MG63 (cell line): ENCODE data around the gene PLSCR3. TPM values are rescaled to one million over a fixed set of nuclear protein-coding genes. Genes with fewer than 3 reads are reported as not detected.

Source experiments
- DNase-seq: peaks from one replicate; pipeline ENCODE4 v3.0.0-alpha.2; 2020
- H3K27me3 ChIP-seq: fragments of 250-450 bp; sonication (Bioruptor Pico); 2 replicates; pipeline ENCODE4 v1.5.1; 2020; ENCODE audit warnings: mild to moderate bottlenecking, moderate library complexity
- H3K36me3 ChIP-seq: fragments of 250-450 bp; sonication (Bioruptor Pico); 2 replicates; pipeline ENCODE4 v1.5.1; 2020; ENCODE audit warnings: mild to moderate bottlenecking, moderate library complexity
- H3K4me3 ChIP-seq: fragments of 250-450 bp; sonication (Bioruptor Pico); 2 replicates; pipeline ENCODE4 v1.5.1; 2020; ENCODE audit warnings: mild to moderate bottlenecking, moderate library complexity
- H3K9me3 ChIP-seq: fragments of 250-450 bp; sonication (Bioruptor Pico); 2 replicates; pipeline ENCODE4 v1.5.1; 2020; ENCODE audit warnings: mild to moderate bottlenecking, moderate library complexity
- total RNA-seq: library from RNA; depleted of rRNA; stranded (reverse); fragments of >200 nt; shearing (Covaris generic); gene quantifications from 2 replicates; pipeline ENCODE4 v1.2.3, GENCODE V29; 2014; ENCODE audit warnings: low replicate concordance

The PLSCR3 gene
- total RNA-seq, 1 experiment from 2014 or later: 7.3 TPM

DNA sequence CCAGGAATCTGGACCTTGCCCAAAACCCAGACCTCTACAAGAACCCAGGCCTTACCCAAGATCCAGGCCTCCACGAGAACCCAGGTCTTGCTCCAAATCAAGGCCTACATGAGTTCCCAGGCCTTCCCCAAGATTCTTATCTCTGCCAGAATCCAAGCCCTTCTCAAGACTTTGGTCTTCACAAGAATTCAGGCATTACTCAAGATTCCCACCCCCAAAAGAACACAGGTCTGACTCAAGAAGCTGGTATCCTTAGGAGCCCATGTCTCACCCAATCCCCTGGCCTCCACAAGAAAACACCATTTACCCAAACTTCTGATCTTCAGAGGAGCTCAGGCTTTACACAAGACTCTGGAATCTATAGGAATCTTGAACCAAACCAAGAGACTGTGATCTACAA lies 36.9 kb upstream of the PLSCR3 start:
- DNase-seq: no peak
- Histone ChIP-seq H3K9me3 (no peaks in the 10 kb centered on the region), H3K36me3 (no peaks in the 10 kb centered on the region), H3K27me3 (no peaks in the 10 kb centered on the region), H3K4me3 (no peak overlapping the region)

DNA sequence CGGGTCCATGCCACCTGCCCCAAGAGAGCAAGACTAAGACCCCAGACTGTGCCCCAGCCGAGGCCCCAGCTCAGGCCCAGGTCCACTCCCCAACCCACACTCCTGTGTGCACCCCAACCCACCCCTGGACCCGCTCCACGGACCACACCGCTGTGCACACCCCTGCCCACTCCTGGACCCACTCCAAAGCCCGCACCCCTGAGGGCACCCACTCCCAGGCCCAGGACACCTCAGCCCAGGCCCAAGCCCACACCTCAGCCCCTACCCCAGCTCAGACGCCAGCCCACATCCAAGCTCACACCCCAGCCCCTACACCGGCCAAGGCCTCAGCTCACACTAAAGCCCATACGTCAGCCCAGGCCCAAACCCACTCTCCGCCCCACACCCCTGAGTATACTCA lies 35.4 kb upstream of the PLSCR3 start:
- no peak for DNase-seq
- H3K4me3 ChIP-seq: no peak overlapping the region
- H3K27me3 ChIP-seq: no peaks in the 10 kb centered on the region
- H3K9me3 ChIP-seq: no peaks in the 10 kb centered on the region
- no peaks in the 10 kb centered on the region for H3K36me3 ChIP-seq

DNA sequence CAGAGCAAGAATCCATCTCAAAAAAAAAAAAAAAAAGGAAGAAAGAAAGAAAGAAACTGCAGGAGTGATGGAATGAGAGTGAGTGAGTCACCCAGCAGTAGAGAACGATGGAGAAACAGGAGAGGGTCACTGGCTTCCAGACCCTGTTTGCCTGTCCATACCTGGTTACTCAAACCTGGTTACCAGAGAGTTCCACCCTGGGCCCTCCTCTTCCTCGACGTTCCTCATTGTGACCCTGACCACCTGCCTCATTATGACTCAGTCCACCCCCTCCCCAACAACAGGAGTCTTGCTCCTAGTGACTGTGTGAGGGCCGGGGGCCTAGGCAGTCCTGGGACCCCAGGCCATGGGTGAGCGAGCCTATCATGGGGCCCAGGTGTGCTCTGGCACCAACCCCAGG lies 34.2 kb upstream of the PLSCR3 start, which contains the start of gene SPEM3:
TSS of gene SPEM3 (plus strand) at position 301 of the 400 bp plus-strand sequence. CDS start at position 347, 46 bp downstream.
- Histone ChIP-seq H3K36me3 (no peaks in the 10 kb centered on the region), H3K27me3 (no peaks in the 10 kb centered on the region), H3K9me3 (no peaks in the 10 kb centered on the region), H3K4me3 (no peak within 1 kb of the TSS)
- no peak for DNase-seq

DNA sequence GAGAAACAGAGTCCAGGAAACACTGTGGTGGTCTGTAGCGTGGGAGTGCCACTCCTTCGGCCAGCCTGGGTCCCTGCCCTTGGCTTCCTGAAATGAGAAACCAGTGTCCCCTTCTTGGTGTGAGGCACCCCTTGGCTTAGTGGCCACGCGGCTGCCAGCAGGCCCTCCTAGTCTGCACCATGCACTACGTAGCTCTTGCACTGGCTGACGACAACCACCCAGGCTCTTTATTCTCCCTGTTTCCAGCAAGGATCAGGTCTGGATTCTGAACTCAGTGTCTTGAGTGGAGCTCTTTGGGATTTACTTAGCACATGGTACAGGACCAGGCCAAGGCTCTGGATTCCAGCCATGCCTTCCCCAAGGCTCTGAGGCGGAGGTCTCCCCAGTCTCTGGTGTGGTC lies 33.2 kb upstream of the PLSCR3 start:
- no peak for DNase-seq
- Histone ChIP-seq H3K36me3 (no peaks in the 10 kb centered on the region), H3K27me3 (no peaks in the 10 kb centered on the region), H3K9me3 (no peaks in the 10 kb centered on the region), H3K4me3 (no peak overlapping the region)

- no peak for DNase-seq
- Histone ChIP-seq H3K27me3 (no peaks in the 10 kb centered on the region), H3K36me3 (no peaks in the 10 kb centered on the region), H3K9me3 (no peaks in the 10 kb centered on the region), H3K4me3 (no peak overlapping the region)
Measured at GRCh38 chr17:7426896-7427489, 32.7 kb upstream of the PLSCR3 start.

GRCh38 chr17:7426203-7426863 lies 32.0 kb upstream of the PLSCR3 start:
- DNase-seq: no peak
- H3K27me3 ChIP-seq: no peaks in the 10 kb centered on the region
- H3K4me3 ChIP-seq: no peak overlapping the region
- no peaks in the 10 kb centered on the region for H3K36me3 ChIP-seq
- H3K9me3 ChIP-seq: no peaks in the 10 kb centered on the region

DNA sequence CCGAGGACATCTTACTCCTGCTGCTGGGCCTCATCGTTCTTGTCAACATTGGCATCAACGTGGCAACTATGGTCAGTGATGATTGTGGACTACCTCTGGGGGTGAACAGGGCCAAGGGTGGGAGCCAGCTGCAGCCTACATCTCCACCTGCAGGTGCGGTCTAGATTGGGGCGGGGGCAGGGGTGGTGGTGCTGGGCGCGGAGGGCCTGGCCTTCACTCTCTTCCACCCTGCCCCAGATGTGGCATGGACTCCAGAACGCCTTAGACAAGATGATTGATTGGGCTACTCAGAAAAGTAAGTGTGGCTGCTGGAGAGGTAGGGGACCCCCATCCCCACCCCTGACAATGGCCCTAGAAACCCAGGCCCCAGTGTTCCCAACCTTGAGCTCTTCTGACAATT lies 31.4 kb upstream of the PLSCR3 start:
- Histone ChIP-seq H3K27me3 (no peaks in the 10 kb centered on the region), H3K4me3 (no peak overlapping the region), H3K36me3 (no peaks in the 10 kb centered on the region), H3K9me3 (no peaks in the 10 kb centered on the region)
- no peak for DNase-seq

GRCh38 chr17:7425316-7425715 lies 31.0 kb upstream of the PLSCR3 start, which contains the start of gene SPEM2:
TSS of gene SPEM2 (plus strand) at chr17:7425616. CDS start at chr17:7425689, 73 bp downstream.
- DNase-seq: no peak
- no peaks in the 10 kb centered on the region for H3K9me3 ChIP-seq
- no peaks in the 10 kb centered on the region for H3K36me3 ChIP-seq
- H3K27me3 ChIP-seq: no peaks in the 10 kb centered on the region
- no peak within 1 kb of the TSS for H3K4me3 ChIP-seq

DNA sequence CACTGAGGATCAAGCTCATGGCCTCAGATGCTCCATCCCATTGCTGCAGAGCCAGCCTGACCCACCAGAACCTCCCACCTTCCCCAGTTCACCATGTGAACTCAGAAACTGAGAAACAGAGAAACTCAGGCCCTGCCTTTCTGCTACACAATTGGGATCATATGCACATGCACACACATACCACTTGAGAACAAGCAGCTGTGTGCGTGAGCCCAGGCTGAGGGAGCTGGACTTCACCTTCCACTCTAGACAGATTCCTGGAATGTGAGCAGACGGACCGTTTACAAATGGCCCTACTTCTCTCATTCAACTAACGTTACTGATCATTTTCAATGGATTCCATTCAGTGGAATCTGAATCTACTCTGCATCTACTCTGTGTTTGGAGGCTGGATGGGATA lies 29.4 kb upstream of the PLSCR3 start:
- no peaks in the 10 kb centered on the region for H3K27me3 ChIP-seq
- no peak for DNase-seq
- no peak overlapping the region for H3K4me3 ChIP-seq
- H3K9me3 ChIP-seq: no peaks in the 10 kb centered on the region
- no peaks in the 10 kb centered on the region for H3K36me3 ChIP-seq

DNA sequence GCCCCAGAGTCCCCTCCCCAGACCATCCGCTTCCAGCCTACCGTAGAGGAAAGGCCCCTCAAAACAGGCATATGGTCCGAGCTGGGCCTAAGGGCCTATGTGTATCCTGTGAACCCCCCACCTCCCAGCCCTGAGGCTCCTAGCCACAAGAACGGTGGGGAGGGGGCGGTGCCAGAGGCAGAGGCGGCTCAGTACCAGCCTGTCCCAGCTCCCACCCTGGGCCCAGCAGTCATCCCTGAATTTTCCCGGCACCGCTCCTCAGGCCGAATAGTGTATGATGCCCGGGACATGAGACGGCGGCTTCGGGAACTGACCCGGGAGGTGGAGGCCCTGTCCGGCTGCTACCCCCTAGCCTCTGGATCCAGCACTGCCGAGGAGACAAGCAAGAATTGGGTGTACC lies 26.9 kb upstream of the PLSCR3 start:
- Histone ChIP-seq H3K4me3 (no peak overlapping the region), H3K27me3 (no peaks in the 10 kb centered on the region), H3K36me3 (no peaks in the 10 kb centered on the region), H3K9me3 (no peaks in the 10 kb centered on the region)
- DNase-seq: no peak

GRCh38 chr17:7419819-7420610 lies 25.7 kb upstream of the PLSCR3 start, which contains the start of gene SPEM1:
TSS of gene SPEM1 (plus strand) at chr17:7420324. CDS start at chr17:7420385, 61 bp downstream.
- H3K9me3 ChIP-seq: no peaks in the 10 kb centered on the region
- H3K4me3 ChIP-seq: no peak within 1 kb of the TSS
- no peaks in the 10 kb centered on the region for H3K27me3 ChIP-seq
- H3K36me3 ChIP-seq: no peaks in the 10 kb centered on the region
- DNase-seq: no peak

DNA sequence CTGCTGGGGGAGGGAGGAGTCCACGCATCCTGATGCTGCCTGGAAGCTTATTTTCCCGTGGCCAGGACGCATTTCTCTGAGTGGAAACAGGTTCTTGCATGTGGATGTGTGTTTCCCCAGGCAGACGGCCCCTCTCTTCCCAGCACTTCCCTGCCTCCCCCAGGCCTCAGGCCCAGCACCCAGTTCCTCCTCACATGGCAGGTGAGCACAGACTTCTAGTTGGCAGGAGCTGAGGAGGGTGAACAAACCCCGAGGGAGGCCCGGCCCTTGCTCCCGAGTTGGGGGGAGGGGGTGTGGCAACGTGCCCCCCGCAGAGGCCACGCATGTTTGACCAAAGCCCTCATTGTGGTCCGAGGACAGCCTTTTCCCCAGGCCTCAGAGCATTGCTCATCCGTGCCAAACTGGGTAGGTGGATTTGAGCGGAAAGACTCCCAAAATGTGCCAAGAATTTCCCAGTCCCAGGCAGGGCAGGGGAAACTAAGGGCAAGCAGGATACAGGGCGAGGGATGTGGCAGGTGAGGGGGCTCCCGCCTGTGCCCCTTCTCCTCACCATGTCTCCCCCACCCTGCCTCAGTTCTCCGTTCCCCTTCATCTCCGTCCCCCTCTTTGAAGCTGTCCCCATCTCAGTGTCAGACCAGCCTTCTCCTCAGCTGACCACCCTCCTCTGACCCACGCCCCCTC lies 24.3 kb upstream of the PLSCR3 start:
- no peak for DNase-seq
- Histone ChIP-seq H3K4me3 (no peak overlapping the region), H3K9me3 (no peaks in the 10 kb centered on the region), H3K27me3 (no peaks in the 10 kb centered on the region), H3K36me3 (no peaks in the 10 kb centered on the region)

- no peaks in the 10 kb centered on the region for H3K9me3 ChIP-seq
- H3K4me3 ChIP-seq: no peak overlapping the region
- DNase-seq: no peak
- H3K36me3 ChIP-seq: no peaks in the 10 kb centered on the region
- no peaks in the 10 kb centered on the region for H3K27me3 ChIP-seq
Measured at GRCh38 chr17:7417056-7417655, 22.8 kb upstream of the PLSCR3 start.

- no peak for DNase-seq
- Histone ChIP-seq H3K4me3 (no peak overlapping the region), H3K27me3 (no peaks in the 10 kb centered on the region), H3K36me3 (no peaks in the 10 kb centered on the region), H3K9me3 (no peaks in the 10 kb centered on the region)
Measured at GRCh38 chr17:7416323-7416722, 22.0 kb upstream of the PLSCR3 start.

DNA sequence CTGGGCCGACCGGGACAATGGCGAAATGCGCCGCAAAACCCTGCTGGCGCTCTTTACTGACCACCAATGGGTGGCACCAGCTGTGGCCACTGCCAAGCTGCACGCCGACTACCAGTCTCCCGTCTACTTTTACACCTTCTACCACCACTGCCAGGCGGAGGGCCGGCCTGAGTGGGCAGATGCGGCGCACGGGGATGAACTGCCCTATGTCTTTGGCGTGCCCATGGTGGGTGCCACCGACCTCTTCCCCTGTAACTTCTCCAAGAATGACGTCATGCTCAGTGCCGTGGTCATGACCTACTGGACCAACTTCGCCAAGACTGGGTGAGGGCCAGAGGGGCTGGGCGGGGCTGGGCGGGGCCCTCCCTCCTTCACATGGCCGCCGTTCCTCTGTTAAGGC lies 21.5 kb upstream of the PLSCR3 start:
- DNase-seq: no peak
- Histone ChIP-seq H3K4me3 (no peak overlapping the region), H3K36me3 (no peaks in the 10 kb centered on the region), H3K9me3 (no peaks in the 10 kb centered on the region), H3K27me3 (no peaks in the 10 kb centered on the region)

GRCh38 chr17:7414837-7415236 lies 20.5 kb upstream of the PLSCR3 start:
- Histone ChIP-seq H3K4me3 (no peak overlapping the region), H3K36me3 (no peaks in the 10 kb centered on the region), H3K27me3 (no peaks in the 10 kb centered on the region), H3K9me3 (no peaks in the 10 kb centered on the region)
- no peak for DNase-seq
